GM20431 (cell line): ENCODE results near the gene BCAS1.

Experiments used
- in situ Hi-C: fragments of 300-500 bp; cut with MseI, MboI; formaldehyde crosslinking; loops from one replicate; pipeline ENCODE4 v1.15.0; 2020; ENCODE audit warnings: low sequenced_read_pairs; ENCODE audit not compliant: unreplicated experiment

Gene BCAS1

GRCh38 chr20:54103762-54104600 lies 33.6 kb upstream of the BCAS1 start:
- in situ Hi-C loops = loop anchor here (10.0 kb wide), 1 partner anchor 541 kb away; no protein-coding TSS in a partner anchor

- in situ Hi-C loops = loop anchor here (10.0 kb wide), 1 partner anchor 542 kb away; no protein-coding TSS in a partner anchor
Measured at GRCh38 chr20:54103067-54103761, 32.8 kb upstream of the BCAS1 start.

GRCh38 chr20:54102543-54102942 lies 32.1 kb upstream of the BCAS1 start:
- in situ Hi-C loops = loop anchor here (10.0 kb wide), 1 partner anchor 542 kb away; no protein-coding TSS in a partner anchor

GRCh38 chr20:54100563-54100962 lies 30.2 kb upstream of the BCAS1 start:
- in situ Hi-C loops = loop anchor here (10.0 kb wide), 1 partner anchor 544 kb away; no protein-coding TSS in a partner anchor

GRCh38 chr20:54099894-54100293 lies 29.5 kb upstream of the BCAS1 start:
- in situ Hi-C loops = loop anchor here (5.0 to 10.0 kb wide), 2 partner anchors 92 to 545 kb away; no protein-coding TSS in a partner anchor

- in situ Hi-C loops = loop anchor here (5.0 kb wide), 1 partner anchor 94 kb away; no protein-coding TSS in a partner anchor
Measured at GRCh38 chr20:54098047-54098446, 27.7 kb upstream of the BCAS1 start.

- in situ Hi-C loops = loop anchor here (5.0 kb wide), 1 partner anchor 95 kb away; no protein-coding TSS in a partner anchor
Measured at GRCh38 chr20:54097236-54097529, 26.8 kb upstream of the BCAS1 start.

- in situ Hi-C loops = loop anchor here (5.0 kb wide), 1 partner anchor 96 kb away; no protein-coding TSS in a partner anchor
Measured at GRCh38 chr20:54095824-54096223, 25.4 kb upstream of the BCAS1 start.

GRCh38 chr20:54094268-54094580 lies 23.8 kb upstream of the BCAS1 start:
- in situ Hi-C loops = no loop called here

- in situ Hi-C loops = no loop called here
Measured at GRCh38 chr20:54093423-54094267, 23.3 kb upstream of the BCAS1 start.

GRCh38 chr20:54092021-54092420 lies 21.6 kb upstream of the BCAS1 start:
- in situ Hi-C loops = no loop called here

- in situ Hi-C loops = no loop called here
Measured at GRCh38 chr20:54091120-54091480, 20.7 kb upstream of the BCAS1 start.

- in situ Hi-C loops = no loop called here
Measured at GRCh38 chr20:54090230-54091119, 20.1 kb upstream of the BCAS1 start.

GRCh38 chr20:54088430-54088829 lies 18.0 kb upstream of the BCAS1 start:
- in situ Hi-C loops = no loop called here

GRCh38 chr20:54086507-54087039 lies 16.2 kb upstream of the BCAS1 start:
- in situ Hi-C loops = no loop called here

- in situ Hi-C loops = no loop called here
Measured at GRCh38 chr20:54085910-54086309, 15.5 kb upstream of the BCAS1 start.

GRCh38 chr20:54085425-54085824 lies 15.0 kb upstream of the BCAS1 start:
- in situ Hi-C loops = no loop called here

- in situ Hi-C loops = no loop called here
Measured at GRCh38 chr20:54084727-54085388, 14.5 kb upstream of the BCAS1 start.

- in situ Hi-C loops = no loop called here
Measured at GRCh38 chr20:54084193-54084592, 13.8 kb upstream of the BCAS1 start.
